Chondrocyte (in vitro differentiated cells): Measurements from ENCODE around the gene SYNE1. TPM values are rescaled to one million over a fixed set of nuclear protein-coding genes. Genes with fewer than 3 reads are reported as not detected.

Source experiments
- DNase-seq: peaks from one replicate; pipeline ENCODE4 v3.0.0; 2021; ENCODE audit warnings: mixed read lengths, low spot score
- H3K27ac Mint-ChIP-seq: one replicate; pipeline ENCODE4 v1.8.0; 2021; ENCODE audit warnings: mild to moderate bottlenecking, moderate library complexity, mixed read lengths; ENCODE audit not compliant: unreplicated experiment
- H3K27me3 Mint-ChIP-seq: 2 replicates; pipeline ENCODE4 v1.8.0; 2021; ENCODE audit warnings: low read depth, mixed read lengths
- H3K36me3 Mint-ChIP-seq: 2 replicates; pipeline ENCODE4 v1.8.0; 2021; ENCODE audit warnings: low read depth, mixed read lengths
- H3K4me1 Mint-ChIP-seq: 2 replicates; pipeline ENCODE4 v1.8.0; 2021; ENCODE audit warnings: low read depth, mild to moderate bottlenecking, mixed read lengths
- H3K4me3 Mint-ChIP-seq: one replicate; pipeline ENCODE4 v1.8.0; 2021; ENCODE audit warnings: mild to moderate bottlenecking, moderate library complexity, mixed read lengths; ENCODE audit not compliant: unreplicated experiment
- H3K9me3 Mint-ChIP-seq: 2 replicates; pipeline ENCODE4 v1.8.0; 2021; ENCODE audit warnings: low read depth, mixed read lengths
- total RNA-seq: library from RNA; stranded (reverse); gene quantifications from 3 replicates; pipeline ENCODE4 v1.2.1, GENCODE V29; 2021
- TF ChIP-seq, protein P1 (sequence below): fragments of 200-600 bp; sonication (generic); IDR thresholded peaks from 2 replicates; pipeline ENCODE4 v1.5.0; 2021; ENCODE audit warnings: antibody characterized with exemption, mild to moderate bottlenecking, moderate library complexity

Gene SYNE1
- total RNA-seq, 1 donor from 2014 or later, result 151 TPM

DNA sequence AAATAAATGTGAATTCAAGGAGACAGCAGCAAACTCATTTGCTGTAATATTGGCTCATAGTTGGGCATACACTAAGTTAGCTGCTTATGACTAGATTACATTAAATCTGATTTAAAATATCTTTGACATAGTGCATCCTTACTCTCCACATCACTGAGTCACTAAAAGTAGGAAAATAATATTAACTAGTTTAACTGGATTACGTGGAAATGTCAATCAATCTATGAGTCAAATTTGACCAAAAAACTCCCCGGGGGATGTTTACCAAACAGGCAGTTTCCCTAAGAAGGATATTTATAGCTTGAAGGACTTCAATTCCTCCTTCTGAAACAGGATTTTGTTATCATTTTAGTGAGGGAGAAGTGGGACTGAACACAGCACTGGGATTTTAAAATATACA is 463.2 kb downstream of the SYNE1 start:
- TF ChIP-seq, protein P1, sequence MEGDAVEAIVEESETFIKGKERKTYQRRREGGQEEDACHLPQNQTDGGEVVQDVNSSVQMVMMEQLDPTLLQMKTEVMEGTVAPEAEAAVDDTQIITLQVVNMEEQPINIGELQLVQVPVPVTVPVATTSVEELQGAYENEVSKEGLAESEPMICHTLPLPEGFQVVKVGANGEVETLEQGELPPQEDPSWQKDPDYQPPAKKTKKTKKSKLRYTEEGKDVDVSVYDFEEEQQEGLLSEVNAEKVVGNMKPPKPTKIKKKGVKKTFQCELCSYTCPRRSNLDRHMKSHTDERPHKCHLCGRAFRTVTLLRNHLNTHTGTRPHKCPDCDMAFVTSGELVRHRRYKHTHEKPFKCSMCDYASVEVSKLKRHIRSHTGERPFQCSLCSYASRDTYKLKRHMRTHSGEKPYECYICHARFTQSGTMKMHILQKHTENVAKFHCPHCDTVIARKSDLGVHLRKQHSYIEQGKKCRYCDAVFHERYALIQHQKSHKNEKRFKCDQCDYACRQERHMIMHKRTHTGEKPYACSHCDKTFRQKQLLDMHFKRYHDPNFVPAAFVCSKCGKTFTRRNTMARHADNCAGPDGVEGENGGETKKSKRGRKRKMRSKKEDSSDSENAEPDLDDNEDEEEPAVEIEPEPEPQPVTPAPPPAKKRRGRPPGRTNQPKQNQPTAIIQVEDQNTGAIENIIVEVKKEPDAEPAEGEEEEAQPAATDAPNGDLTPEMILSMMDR, result no peak
- no peaks in the 10 kb centered on the region for H3K4me1 Mint-ChIP-seq
- H3K27ac Mint-ChIP-seq, result no peak overlapping the region
- H3K9me3 Mint-ChIP-seq, result no peaks in the 10 kb centered on the region
- H3K27me3 Mint-ChIP-seq, result no peaks in the 10 kb centered on the region
- no peak overlapping the region for H3K4me3 Mint-ChIP-seq
- DNase-seq, result no peak
- peaks cover 28% of the 10 kb centered on the region for H3K36me3 Mint-ChIP-seq

DNA sequence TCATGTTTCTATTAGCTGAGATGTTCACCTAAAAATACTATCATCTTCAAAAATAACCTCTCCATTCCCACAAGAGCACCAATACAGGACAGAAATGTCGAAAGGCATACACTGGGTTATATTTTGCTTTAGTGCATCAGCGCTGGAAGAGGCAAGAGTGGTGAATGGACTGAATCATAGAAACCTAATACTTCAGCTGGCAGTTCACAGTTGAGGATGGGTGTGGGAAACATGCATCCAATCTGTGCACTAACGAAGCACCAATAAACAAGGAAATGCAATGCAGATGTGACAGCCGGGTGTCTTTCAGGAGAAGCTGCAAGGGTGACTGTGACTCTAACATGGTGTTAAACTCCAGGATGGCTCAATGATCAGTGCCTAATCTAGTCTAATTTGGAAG is 463.8 kb downstream of the SYNE1 start:
- Mint-ChIP-seq H3K9me3 (no peaks in the 10 kb centered on the region), H3K27ac (no peak overlapping the region), H3K4me1 (peaks cover 3% of the 10 kb centered on the region), H3K27me3 (no peaks in the 10 kb centered on the region), H3K4me3 (no peak overlapping the region), H3K36me3 (peaks cover 28% of the 10 kb centered on the region)
- DNase-seq, result no peak
- TF ChIP-seq, protein P1, result no peak

DNA sequence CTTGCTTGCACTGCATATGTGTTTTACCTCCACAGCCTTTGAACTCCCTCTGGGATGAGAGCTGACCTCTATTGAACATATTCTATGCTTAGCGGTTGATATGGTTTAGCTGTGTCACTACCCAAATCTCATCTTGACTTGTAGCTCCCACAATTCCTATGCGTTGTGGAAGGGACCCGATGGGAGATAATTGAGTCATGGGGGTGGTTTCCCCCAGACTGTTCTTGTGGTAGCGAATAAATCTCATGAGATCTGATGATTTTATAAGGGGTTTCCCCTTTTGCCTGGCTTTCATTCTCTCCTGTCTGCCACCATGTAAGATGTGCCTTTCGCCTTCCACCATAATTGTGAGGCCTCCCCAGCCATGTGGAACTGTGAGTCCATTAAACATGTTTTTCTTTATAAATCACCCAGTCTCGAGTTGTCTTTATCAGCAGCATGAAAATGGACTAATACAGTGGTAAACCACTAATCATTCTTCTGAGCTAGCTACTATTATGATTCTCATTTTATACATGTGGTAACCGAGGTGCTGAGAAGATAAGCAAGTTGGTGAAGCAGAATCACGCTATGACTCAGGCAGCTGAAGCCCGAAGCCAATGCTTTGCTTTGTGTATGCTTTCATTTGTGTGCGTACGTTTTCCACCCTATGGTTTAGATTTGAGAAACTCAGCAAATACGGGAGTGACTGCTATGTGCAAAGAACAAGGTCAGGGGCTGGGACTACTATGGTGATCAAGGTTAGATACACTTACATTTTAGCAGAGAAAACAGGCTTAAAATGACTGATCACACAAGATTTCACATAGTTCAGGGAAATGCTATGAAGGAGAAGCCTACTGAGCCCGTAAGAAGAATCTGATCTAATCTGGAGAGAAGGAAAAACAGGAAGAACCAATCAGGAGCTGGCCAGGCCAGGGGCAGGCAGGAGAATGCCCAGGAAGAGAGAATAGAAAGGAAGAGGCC is 466.2 kb downstream of the SYNE1 start:
- Mint-ChIP-seq H3K36me3 (peaks cover 33% of the 10 kb centered on the region), H3K27me3 (no peaks in the 10 kb centered on the region), H3K9me3 (no peaks in the 10 kb centered on the region), H3K4me1 (peaks cover 10% of the 10 kb centered on the region), H3K4me3 (no peak overlapping the region), H3K27ac (no peak overlapping the region)
- no peak for DNase-seq
- TF ChIP-seq, protein P1, result no peak

DNA sequence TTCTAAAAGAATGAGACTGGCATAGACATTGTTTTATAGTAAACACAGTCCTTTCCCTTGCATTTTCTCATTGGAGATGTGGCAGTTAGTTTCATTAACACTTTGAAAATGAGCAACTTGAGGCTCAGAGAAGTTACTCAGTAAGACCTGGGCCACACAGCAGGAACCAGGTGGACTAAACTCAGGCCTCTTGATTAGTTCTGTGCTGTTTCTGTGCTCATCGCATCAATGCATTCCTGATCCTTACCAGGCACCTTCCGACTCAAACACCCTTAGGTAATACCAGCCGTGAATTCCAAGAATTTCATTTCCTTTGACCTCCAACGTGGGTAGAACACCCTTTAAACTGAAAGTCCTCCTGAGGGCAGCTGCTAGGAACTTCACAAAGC is 466.9 kb downstream of the SYNE1 start:
- Mint-ChIP-seq H3K27ac (no peak overlapping the region), H3K27me3 (no peaks in the 10 kb centered on the region), H3K9me3 (no peaks in the 10 kb centered on the region), H3K4me1 (peaks cover 10% of the 10 kb centered on the region), H3K36me3 (peaks cover 31% of the 10 kb centered on the region), H3K4me3 (no peak overlapping the region)
- no peak for DNase-seq
- TF ChIP-seq, protein P1, result no peak

DNA sequence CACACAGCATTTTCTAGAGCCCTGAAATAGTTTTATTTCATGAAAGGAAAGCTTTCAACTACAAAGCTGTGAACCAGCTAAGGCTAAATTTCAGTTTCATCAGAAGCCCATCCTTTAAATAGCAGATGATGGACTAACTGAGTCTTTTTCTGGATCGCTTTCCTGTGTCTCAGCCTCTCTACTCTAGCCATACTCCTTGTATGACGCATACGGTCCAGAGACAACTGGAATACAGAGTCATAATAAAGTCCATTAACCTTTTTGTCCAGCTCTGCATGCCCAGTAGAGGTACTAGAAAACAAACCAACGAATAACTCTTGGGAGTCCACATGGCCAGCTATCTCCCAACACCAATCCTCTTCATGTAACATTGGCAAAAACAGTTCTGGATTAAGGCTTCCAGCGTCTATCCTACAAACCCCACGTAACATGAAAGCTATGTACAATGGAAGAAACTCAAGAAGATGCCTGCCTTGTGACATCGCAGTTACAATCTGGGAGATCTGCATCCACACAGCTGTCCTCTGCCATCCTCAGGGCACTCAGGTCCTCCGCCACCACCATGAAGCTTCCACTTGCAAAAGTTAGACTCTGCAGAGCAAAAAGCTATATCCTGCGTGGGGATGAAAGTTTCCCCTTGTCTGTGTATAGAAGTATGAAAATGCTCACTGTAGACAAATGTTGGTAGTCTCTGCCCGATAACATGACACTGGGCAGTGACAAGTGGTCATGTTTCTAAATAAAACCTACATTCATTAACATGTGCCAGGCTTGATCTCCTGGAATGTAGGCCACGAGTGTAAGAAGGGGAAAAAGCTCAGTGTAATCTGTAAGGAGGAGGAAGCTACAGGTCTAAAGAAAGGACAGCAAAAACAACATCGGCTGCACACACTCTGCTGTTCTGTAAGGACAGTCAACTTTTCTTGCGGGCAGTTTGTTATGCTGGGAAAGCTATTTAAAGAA is 469.2 kb downstream of the SYNE1 start:
- Mint-ChIP-seq H3K9me3 (no peaks in the 10 kb centered on the region), H3K36me3 (peaks cover 28% of the 10 kb centered on the region), H3K27me3 (no peaks in the 10 kb centered on the region), H3K4me1 (peaks cover 10% of the 10 kb centered on the region), H3K4me3 (no peak overlapping the region), H3K27ac (peak overlapping the region; percentile 8)
- DNase-seq, result no peak
- TF ChIP-seq, protein P1, result no peak
